ENCODE results near the gene CNBP. TPM values are rescaled to one million over a fixed set of nuclear protein-coding genes. Genes with fewer than 3 reads are reported as not detected.
A peak's percentile ranks its signal among the peaks of the same experiment; 100 is the strongest.
"Not testable (repeated sequence)": the region's sequence is repeated elsewhere in the genome, so short reads cannot be mapped to it uniquely, and the experiment has no call there.

The CNBP gene
- total and polyA plus RNA-seq, 4 donors: 292 to 390 (median 327) TPM

GRCh38 chr3:129173206-129173605, 10.5 kb downstream of the CNBP start:
- Histone ChIP-seq H3K4me1 (ENCODE audit: control insufficient read depth in 5 of 5, insufficient read depth in 5 of 5, low read length in 5 of 5) (peaks cover 0 to 22% (median 7%) of the 10 kb centered on the region in 5 donors), H3K27me3 (ENCODE audit: control insufficient read depth in 3 of 3, insufficient read depth in 3 of 3, low read length in 2 of 3) (no peaks in the 10 kb centered on the region), H3K36me3 (ENCODE audit: control insufficient read depth in 4 of 4, insufficient read depth in 4 of 4, low read length in 4 of 4) (peaks cover 17 to 39% (median 23%) of the 10 kb centered on the region in 4 donors), H3K27ac (ENCODE audit: low read depth in 1 of 2, low read length in 1 of 2) (peak overlapping the region in 1 of 2 donors; percentile 46), H3K4me3 (no peak overlapping the region), H3K9me3 (ENCODE audit: control insufficient read depth in 4 of 4, insufficient read depth in 3 of 4, low read length in 3 of 4) (no peaks in the 10 kb centered on the region), H3K9ac (ENCODE audit: insufficient read depth in 1 of 2, low read length in 2 of 2) (no peak overlapping the region)
- TF ChIP-seq CTCF (IDR thresholded peaks at IDR 0.05; ENCODE audit: control extremely low read depth, extremely low read depth): no peak
- ATAC-seq (ENCODE audit: insufficient read depth, low FRiP score): no peak
- no peak for DNase-seq
- WGBS, 2 donors: 48 to 53% methylated on average over 2 of the region's 2 CpGs

- H3K9ac ChIP-seq (ENCODE audit: insufficient read depth in 1 of 2, low read length in 2 of 2): no peak overlapping the region
- DNase-seq (no peak), ATAC-seq (ENCODE audit: insufficient read depth, low FRiP score) (no peak)
- no peaks in the 10 kb centered on the region for H3K9me3 ChIP-seq (ENCODE audit: control insufficient read depth in 4 of 4, insufficient read depth in 3 of 4, low read length in 3 of 4)
- peaks cover 27 to 47% (median 30%) of the 10 kb centered on the region in 4 donors for H3K36me3 ChIP-seq (ENCODE audit: control insufficient read depth in 4 of 4, insufficient read depth in 4 of 4, low read length in 4 of 4)
- WGBS, 2 donors: 89 to 90% methylated on average over 15 of the region's 15 CpGs
- no peak for TF ChIP-seq CTCF (IDR thresholded peaks at IDR 0.05; ENCODE audit: control extremely low read depth, extremely low read depth)
- H3K27ac ChIP-seq (ENCODE audit: low read depth in 1 of 2, low read length in 1 of 2): no peak overlapping the region
- H3K27me3 ChIP-seq (ENCODE audit: control insufficient read depth in 3 of 3, insufficient read depth in 3 of 3, low read length in 2 of 3): no peaks in the 10 kb centered on the region
- peaks cover 0 to 6% (median 5%) of the 10 kb centered on the region in 5 donors for H3K4me1 ChIP-seq (ENCODE audit: control insufficient read depth in 5 of 5, insufficient read depth in 5 of 5, low read length in 5 of 5)
- no peak overlapping the region for H3K4me3 ChIP-seq
These were observed 16.9 kb downstream of the CNBP start for GRCh38 chr3:129166579-129167332.

GRCh38 chr3:129165594-129165993, 18.1 kb downstream of the CNBP start:
- not testable (repeated sequence) for H3K9me3 ChIP-seq (ENCODE audit: control insufficient read depth in 4 of 4, insufficient read depth in 3 of 4, low read length in 3 of 4); H3K27ac ChIP-seq (ENCODE audit: low read depth in 1 of 2, low read length in 1 of 2); H3K27me3 ChIP-seq (ENCODE audit: control insufficient read depth in 3 of 3, insufficient read depth in 3 of 3, low read length in 2 of 3); H3K4me3 ChIP-seq; DNase-seq; H3K9ac ChIP-seq (ENCODE audit: insufficient read depth in 1 of 2, low read length in 2 of 2); H3K4me1 ChIP-seq (ENCODE audit: control insufficient read depth in 5 of 5, insufficient read depth in 5 of 5, low read length in 5 of 5); ATAC-seq (ENCODE audit: insufficient read depth, low FRiP score)
- 96 to 98% methylated on average over 8 of the region's 8 CpGs for WGBS, 2 donors
- peaks cover 17 to 35% (median 23%) of the 10 kb centered on the region in 4 donors for H3K36me3 ChIP-seq (ENCODE audit: control insufficient read depth in 4 of 4, insufficient read depth in 4 of 4, low read length in 4 of 4)

- Histone ChIP-seq H3K27me3 (ENCODE audit: control insufficient read depth in 3 of 3, insufficient read depth in 3 of 3, low read length in 2 of 3) (no peaks in the 10 kb centered on the region), H3K9ac (ENCODE audit: insufficient read depth in 1 of 2, low read length in 2 of 2) (no peak overlapping the region), H3K27ac (ENCODE audit: low read depth in 1 of 2, low read length in 1 of 2) (no peak overlapping the region), H3K4me1 (ENCODE audit: control insufficient read depth in 5 of 5, insufficient read depth in 5 of 5, low read length in 5 of 5) (peaks cover 1 to 16% (median 11%) of the 10 kb centered on the region in 5 donors), H3K9me3 (ENCODE audit: control insufficient read depth in 4 of 4, insufficient read depth in 3 of 4, low read length in 3 of 4) (no peaks in the 10 kb centered on the region), H3K4me3 (no peak overlapping the region), H3K36me3 (ENCODE audit: control insufficient read depth in 4 of 4, insufficient read depth in 4 of 4, low read length in 4 of 4) (peaks cover 7 to 24% (median 16%) of the 10 kb centered on the region in 4 donors)
- TF ChIP-seq CTCF (IDR thresholded peaks at IDR 0.05; ENCODE audit: control extremely low read depth, extremely low read depth): no peak
- DNase-seq: no peak
- no peak for ATAC-seq (ENCODE audit: insufficient read depth, low FRiP score)
- whole genome bisulfite sequencing, 2 donors: 88% methylated on average over 7 of the region's 7 CpGs
These were observed 19.2 kb downstream of the CNBP start for GRCh38 chr3:129164500-129164899.
